Left lung (tissue), 10 donors: ENCODE results near the gene FCER1A. TPM values are rescaled to one million over a fixed set of nuclear protein-coding genes. Genes with fewer than 3 reads are reported as not detected.

Source experiments
- ATAC-seq: fragments of 200-7000 bp; cut with Tn5 transposase; one replicate; pipeline ENCODE4 v1.9.1; 2020; ENCODE audit warnings: moderate library complexity
- DNase-seq, 4 donors: peaks; one replicate each; pipeline ENCODE4 v3.0.0-alpha.2; 2013 to 2020
- H3K27ac ChIP-seq, 2 donors: fragments of 200-600 bp; sonication (generic) in 1 of 2; one replicate each; pipeline versions ENCODE4 v1.5.0 to v1.8.0; 2020 to 2021
- H3K27me3 ChIP-seq, 2 donors: fragments of 200-600 bp; sonication (generic) in 1 of 2; one replicate each; pipeline versions ENCODE4 v1.5.0 to v1.8.0; 2020 to 2021
- H3K36me3 ChIP-seq, 2 donors: fragments of 200-600 bp; sonication (generic) in 1 of 2; one replicate each; pipeline versions ENCODE4 v1.5.0 to v1.8.0; 2020 to 2021
- H3K4me1 ChIP-seq, 2 donors: fragments of 200-600 bp; one replicate each; pipeline ENCODE4 v1.8.0; 2021
- H3K4me3 ChIP-seq, 2 donors: fragments of 200-600 bp; sonication (generic) in 1 of 2; one replicate each; pipeline versions ENCODE4 v1.5.0 to v1.8.0; 2020 to 2021; ENCODE audit warnings: mild to moderate bottlenecking in 1 of 2
- H3K9me3 ChIP-seq, 2 donors: fragments of 200-600 bp; sonication (generic) in 1 of 2; one replicate each; pipeline versions ENCODE4 v1.5.0 to v1.8.0; 2020 to 2021
- CTCF ChIP-seq, 2 donors: fragments of 200-600 bp; sonication (generic) in 1 of 2; IDR thresholded peaks; one replicate each; pipeline versions ENCODE4 v1.5.0 to v1.8.0; 2021; ENCODE audit warnings: antibody characterized with exemption in 2 of 2
- intact Hi-C, 2 donors: fragments of 100-400 bp; cut with DNase I; formaldehyde crosslinking; loops; one replicate each; pipeline versions ENCODE4 v1.11.2 to v1.14.2; 2022
- polyA plus RNA-seq, 6 donors: library from polyadenylated mRNA; unstranded; fragments of 120-200 nt; gene quantifications; one replicate each; pipeline ENCODE4 v1.2.1, GENCODE V29; 2013; ENCODE audit not compliant: insufficient read length in 6 of 6
- total RNA-seq, 2 donors: library from RNA; stranded (reverse); fragmentation: NEBNext Ultra II Directional; extraction: Animal tissue kit (Norgen Biotek cat#: 25700); gene quantifications; one replicate each; pipeline ENCODE4 v1.2.1, GENCODE V29; 2021
- donor health status: DM: no; HTN: yes; CAD: no.
- donor health status: DM: no; HTN: no; CAD: no.

FCER1A gene
- total and polyA plus RNA-seq, 8 donors = 0.32 to 1.9 (median 0.87) TPM

DNA sequence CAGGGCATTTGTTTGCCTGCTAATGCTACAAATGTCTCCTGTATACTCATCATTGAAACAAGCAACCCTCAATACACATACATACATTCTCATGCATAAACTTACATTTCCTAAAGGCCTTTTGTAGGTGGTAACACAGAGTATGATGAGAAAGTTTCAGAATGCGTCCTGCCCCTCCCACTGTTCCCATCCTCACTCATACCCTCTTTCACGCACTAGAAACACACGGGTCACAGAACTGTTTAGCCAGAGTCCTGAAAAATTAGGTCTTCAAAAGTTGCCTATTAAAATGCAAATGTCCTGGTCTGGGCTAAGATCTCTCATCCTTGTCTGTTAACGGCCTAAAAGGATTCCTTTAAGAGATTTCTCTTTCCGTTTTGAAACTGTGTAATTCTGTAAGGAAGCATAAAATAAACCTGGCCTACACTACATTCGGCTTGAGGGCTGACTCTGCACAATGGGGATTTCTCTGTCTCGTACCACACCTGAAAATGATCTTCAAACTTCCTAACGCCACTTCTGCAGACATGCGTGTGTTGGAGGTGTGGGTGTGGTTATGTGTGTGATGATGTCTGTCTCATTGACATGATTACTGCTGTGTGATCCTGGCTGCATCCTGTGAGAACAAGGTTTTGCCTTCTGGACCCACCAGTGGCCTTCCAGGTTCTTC, 5.3 kb upstream of the FCER1A start:
- Histone ChIP-seq H3K27me3 (no peaks in the 10 kb centered on the region), H3K4me1 (peaks cover 0 to 2% of the 10 kb centered on the region in 2 donors), H3K9me3 (no peaks in the 10 kb centered on the region), H3K27ac (no peak overlapping the region), H3K4me3 (no peak overlapping the region), H3K36me3 (no peaks in the 10 kb centered on the region)
- DNase-seq = no peak
- no peak for TF ChIP-seq CTCF (IDR thresholded peaks at IDR 0.05)
- intact Hi-C loops = no loop called here
- no peak for ATAC-seq

GRCh38 chr1:159300146-159300545, 2.0 kb upstream of the FCER1A start:
- Histone ChIP-seq H3K9me3 (no peaks in the 10 kb centered on the region), H3K36me3 (no peaks in the 10 kb centered on the region), H3K4me3 (no peak overlapping the region), H3K27ac (no peak overlapping the region), H3K27me3 (no peaks in the 10 kb centered on the region), H3K4me1 (no peaks in the 10 kb centered on the region)
- TF ChIP-seq CTCF (IDR thresholded peaks at IDR 0.05) = no peak
- no peak for ATAC-seq
- intact Hi-C loops = no loop called here
- DNase-seq = no peak

DNA sequence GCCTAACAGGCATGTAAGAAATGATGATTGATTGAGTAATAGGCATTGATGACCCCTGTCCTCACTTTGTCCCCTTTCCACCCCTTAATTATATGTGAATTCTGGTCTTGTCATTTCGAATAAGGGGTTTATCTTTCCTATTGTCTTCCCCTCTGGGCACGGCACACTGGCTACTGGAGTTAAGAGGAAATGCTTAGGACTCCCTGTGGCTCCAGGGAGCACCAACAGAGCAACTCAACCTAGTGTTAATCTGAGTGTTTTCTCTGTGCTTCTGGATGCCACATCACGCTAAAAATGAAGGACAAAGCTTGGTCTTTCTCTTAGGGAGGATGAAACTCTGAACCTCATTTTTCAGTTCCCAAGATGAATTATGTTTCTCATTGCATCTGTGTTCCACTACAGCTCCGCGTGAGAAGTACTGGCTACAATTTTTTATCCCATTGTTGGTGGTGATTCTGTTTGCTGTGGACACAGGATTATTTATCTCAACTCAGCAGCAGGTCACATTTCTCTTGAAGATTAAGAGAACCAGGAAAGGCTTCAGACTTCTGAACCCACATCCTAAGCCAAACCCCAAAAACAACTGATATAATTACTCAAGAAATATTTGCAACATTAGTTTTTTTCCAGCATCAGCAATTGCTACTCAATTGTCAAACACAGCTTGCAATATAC, 5.3 kb downstream of the FCER1A start:
- H3K27me3 ChIP-seq = no peaks in the 10 kb centered on the region
- H3K36me3 ChIP-seq = no peaks in the 10 kb centered on the region
- DNase-seq (no peak), ATAC-seq (no peak)
- H3K27ac ChIP-seq = no peak overlapping the region
- no peak overlapping the region for H3K4me3 ChIP-seq
- TF ChIP-seq CTCF (IDR thresholded peaks at IDR 0.05) = no peak
- no peaks in the 10 kb centered on the region for H3K4me1 ChIP-seq
- intact Hi-C loops = no loop called here
- no peaks in the 10 kb centered on the region for H3K9me3 ChIP-seq

DNA sequence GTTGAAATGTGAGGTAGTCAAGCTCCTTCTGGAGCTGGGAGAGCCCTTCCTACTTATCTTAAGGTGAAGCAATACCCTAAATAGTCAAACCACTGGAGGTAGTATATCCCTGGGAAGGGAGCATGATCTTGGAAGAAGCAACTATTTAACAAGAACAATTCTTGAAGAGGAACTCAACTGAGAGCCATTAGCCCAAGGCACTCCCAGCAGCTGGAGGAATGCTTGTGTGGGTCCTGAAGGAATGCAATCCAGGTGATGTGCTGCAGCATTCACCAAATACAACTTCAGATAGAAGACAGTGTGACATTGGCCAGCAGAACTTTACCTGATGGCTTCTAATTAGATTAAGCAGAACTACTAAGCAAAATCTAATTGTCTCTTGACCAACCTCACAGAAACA, 9.5 kb downstream of the FCER1A start:
- intact Hi-C loops = no loop called here
- no peak for TF ChIP-seq CTCF (IDR thresholded peaks at IDR 0.05)
- no peak overlapping the region for H3K4me3 ChIP-seq
- no peaks in the 10 kb centered on the region for H3K9me3 ChIP-seq
- no peaks in the 10 kb centered on the region for H3K36me3 ChIP-seq
- H3K27ac ChIP-seq = no peak overlapping the region
- no peaks in the 10 kb centered on the region for H3K27me3 ChIP-seq
- DNase-seq (no peak), ATAC-seq (no peak)
- H3K4me1 ChIP-seq = no peaks in the 10 kb centered on the region

- DNase-seq (no peak), ATAC-seq (no peak)
- TF ChIP-seq CTCF (IDR thresholded peaks at IDR 0.05) = no peak
- Histone ChIP-seq H3K4me3 (no peak overlapping the region), H3K9me3 (no peaks in the 10 kb centered on the region), H3K27ac (no peak overlapping the region), H3K36me3 (no peaks in the 10 kb centered on the region), H3K4me1 (no peaks in the 10 kb centered on the region), H3K27me3 (no peaks in the 10 kb centered on the region)
- intact Hi-C loops = no loop called here
Observed at GRCh38 chr1:159315381-159315780, 13.2 kb downstream of the FCER1A start.
